Measurements from ENCODE around the gene DOCK4.

The DOCK4 gene

GRCh38 chr7:112120696-112121217 lies 85.4 kb downstream of the DOCK4 start:
- H3K27ac ChIP-seq = no peak overlapping the region
- TF ChIP-seq ZFX (IDR thresholded peaks at IDR 0.05; ENCODE audit: borderline replicate concordance) = no peak
- TF ChIP-seq CTCF (IDR thresholded peaks at IDR 0.05) = no peak

DNA sequence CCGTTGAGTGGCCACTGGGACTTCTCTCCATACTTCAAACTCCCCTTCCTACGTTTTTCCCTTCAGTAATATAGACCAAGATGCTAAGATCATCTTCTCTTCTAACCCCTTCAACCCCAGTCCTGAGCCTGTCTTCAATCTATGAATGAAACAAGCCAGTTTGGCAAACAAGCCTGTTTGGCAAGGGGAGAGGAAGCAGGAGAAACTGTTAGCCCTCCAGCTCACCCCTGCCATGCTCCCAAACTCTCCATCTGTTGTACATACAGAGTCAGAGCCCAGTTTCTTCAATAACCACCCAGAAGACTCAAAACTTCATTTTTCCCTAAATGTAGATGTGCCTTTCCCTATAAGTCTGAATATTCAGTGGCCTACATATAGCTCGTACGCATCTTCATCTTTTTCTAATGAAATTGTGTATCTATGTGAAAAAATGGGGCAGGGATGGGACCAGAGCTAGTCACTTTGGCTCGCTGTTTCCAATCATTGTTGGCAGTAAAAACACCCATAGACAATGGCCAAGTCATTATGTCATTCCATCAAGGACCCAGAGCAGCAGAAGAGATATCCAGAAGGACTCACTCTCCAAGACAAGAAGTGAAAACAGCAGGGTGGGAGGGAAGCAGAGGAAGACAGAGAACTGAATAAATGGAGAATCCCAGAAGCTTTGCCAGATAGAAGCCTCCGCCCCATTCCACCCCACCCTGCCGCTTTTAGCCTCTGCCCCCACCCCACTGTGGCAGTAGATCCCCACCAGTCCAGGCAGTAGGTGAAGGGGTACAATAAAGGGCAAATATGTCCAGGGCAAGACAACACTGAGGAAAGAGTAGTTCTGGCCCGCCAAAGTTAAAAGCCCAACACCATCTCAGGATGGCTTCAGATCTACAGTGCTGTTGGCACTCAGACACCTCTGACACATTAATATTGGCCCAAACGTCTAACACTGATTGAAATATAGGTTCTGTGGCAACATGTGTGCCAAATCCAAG lies 87.3 kb downstream of the DOCK4 start:
- TF ChIP-seq CTCF (IDR thresholded peaks at IDR 0.05) (no peak), ZFX (IDR thresholded peaks at IDR 0.05; ENCODE audit: borderline replicate concordance) (no peak)
- H3K27ac ChIP-seq = no peak overlapping the region

GRCh38 chr7:112116894-112117293 lies 89.3 kb downstream of the DOCK4 start:
- TF ChIP-seq CTCF (IDR thresholded peaks at IDR 0.05) (no peak), ZFX (IDR thresholded peaks at IDR 0.05; ENCODE audit: borderline replicate concordance) (no peak)
- no peak overlapping the region for H3K27ac ChIP-seq

- no peak overlapping the region for H3K27ac ChIP-seq
- TF ChIP-seq CTCF (IDR thresholded peaks at IDR 0.05) (no peak), ZFX (IDR thresholded peaks at IDR 0.05; ENCODE audit: borderline replicate concordance) (no peak)
Measured at GRCh38 chr7:112116358-112116757, 89.8 kb downstream of the DOCK4 start.

DNA sequence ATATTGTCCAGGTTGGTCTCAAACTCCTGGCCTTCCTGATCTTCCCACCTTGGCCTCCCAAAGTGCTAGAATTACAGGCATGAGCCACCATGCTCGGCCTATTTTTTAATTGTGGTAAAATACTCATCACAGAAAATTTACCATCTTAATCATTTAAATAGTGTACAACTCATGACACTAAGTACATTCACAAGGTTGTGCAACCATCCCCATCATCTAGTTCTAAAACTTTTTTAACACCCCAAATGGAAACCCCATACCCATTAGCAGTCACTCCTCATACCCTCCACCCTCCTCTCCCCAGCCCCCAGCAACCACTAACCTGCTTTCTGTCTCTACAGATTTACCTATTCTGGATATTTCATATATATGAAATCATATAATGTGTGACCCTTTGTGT lies 90.3 kb downstream of the DOCK4 start:
- no peak overlapping the region for H3K27ac ChIP-seq
- TF ChIP-seq CTCF (IDR thresholded peaks at IDR 0.05) (no peak), ZFX (IDR thresholded peaks at IDR 0.05; ENCODE audit: borderline replicate concordance) (no peak)

DNA sequence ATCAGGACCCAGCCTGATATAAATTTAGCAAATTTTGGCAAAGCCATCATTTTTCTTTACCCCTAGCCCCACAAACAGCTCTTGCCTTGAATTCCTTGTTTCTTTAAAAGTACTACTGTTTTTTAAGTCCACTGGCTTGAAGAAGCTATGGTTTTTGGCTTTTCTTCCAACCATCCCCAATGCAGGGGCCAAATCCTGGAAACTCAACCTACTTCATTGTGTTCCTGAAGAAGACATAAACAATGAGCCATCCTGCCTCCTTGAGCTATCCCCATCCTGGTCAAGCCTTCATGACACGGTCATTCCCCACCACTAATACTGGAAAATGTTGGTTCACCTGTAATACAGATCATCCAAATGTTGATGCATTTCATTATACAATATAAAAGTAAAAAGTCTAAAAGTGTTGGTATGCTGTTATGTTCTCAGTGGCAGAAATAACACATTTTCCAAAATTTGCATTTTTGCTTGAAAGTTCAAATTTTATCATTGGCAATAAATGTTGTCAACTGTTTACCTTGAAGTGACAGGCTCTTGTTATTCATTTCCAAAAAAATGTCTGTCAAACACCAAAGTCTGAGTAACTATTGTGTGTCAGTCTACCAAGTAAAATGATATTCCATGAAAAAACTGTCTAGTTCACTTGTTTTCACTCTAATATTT lies 92.2 kb downstream of the DOCK4 start:
- H3K27ac ChIP-seq = no peak overlapping the region
- TF ChIP-seq CTCF (IDR thresholded peaks at IDR 0.05) (no peak), ZFX (IDR thresholded peaks at IDR 0.05; ENCODE audit: borderline replicate concordance) (no peak)

Data from 22Rv1 (cell line).